ENCODE measurements around the gene ARHGAP9.

ARHGAP9 gene

DNA sequence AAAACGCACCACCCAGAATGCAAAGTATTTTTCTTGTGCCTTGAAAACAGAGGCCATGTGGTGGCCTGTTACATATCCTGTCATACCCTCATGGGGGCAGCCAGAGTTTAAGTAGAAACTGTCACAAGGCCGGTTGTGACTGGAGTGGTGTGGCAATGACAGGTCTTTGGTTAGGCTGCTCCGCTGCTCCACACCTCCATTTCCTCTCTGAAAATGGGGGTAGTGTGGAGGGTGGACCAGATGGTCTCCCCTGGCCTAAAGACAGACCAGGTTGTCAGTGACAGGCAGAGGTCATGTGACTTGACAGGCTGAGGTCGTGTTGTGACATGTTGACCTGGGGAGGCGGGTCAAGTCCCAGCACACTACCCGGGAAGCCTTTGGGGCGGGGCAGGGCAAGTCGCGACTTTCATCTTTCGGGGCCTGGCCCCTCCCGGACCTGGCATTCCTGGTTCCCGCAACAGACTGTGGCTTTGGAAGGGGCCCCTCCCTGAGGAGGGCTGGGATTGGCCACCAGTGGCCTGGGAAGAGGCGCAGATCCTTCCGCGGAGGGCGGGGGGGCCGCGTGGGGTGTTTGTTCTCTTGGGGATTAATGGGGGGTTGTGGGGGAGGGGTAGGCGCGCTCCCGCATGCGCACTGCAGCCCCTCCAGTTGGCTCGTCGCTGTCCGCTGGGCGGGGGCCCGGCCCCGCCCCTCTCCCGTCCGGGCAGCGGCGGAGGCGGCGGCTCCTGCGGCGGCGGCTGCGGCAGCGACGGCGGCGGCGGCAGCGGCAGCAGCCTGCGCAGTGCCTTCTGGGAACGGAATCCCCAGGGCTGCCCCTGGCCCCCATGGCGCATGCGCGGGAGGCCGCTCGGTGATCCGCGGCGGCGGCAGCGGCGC lies 42.6 kb upstream of the ARHGAP9 start, which contains the start of gene MBD6:
MBD6 (plus strand) TSS at position 814 of the 876 bp plus-strand sequence. CDS start 1,480 bp downstream, outside the sequence.
- H3K27me3 ChIP-seq (ENCODE audit: insufficient read depth, low read depth, severe bottlenecking), result no peaks in the 10 kb centered on the region
- TF ChIP-seq, protein P1, sequence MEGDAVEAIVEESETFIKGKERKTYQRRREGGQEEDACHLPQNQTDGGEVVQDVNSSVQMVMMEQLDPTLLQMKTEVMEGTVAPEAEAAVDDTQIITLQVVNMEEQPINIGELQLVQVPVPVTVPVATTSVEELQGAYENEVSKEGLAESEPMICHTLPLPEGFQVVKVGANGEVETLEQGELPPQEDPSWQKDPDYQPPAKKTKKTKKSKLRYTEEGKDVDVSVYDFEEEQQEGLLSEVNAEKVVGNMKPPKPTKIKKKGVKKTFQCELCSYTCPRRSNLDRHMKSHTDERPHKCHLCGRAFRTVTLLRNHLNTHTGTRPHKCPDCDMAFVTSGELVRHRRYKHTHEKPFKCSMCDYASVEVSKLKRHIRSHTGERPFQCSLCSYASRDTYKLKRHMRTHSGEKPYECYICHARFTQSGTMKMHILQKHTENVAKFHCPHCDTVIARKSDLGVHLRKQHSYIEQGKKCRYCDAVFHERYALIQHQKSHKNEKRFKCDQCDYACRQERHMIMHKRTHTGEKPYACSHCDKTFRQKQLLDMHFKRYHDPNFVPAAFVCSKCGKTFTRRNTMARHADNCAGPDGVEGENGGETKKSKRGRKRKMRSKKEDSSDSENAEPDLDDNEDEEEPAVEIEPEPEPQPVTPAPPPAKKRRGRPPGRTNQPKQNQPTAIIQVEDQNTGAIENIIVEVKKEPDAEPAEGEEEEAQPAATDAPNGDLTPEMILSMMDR (IDR thresholded peaks at IDR 0.05; ENCODE audit: low read depth, low read length), result no peak
- H3K36me3 ChIP-seq, result peaks cover 65% of the 10 kb centered on the region
- H3K27ac ChIP-seq, result peak within 1 kb of the TSS; percentile 99
- no peaks in the 10 kb centered on the region for H3K9me3 ChIP-seq (ENCODE audit: severe bottlenecking)
- H3K4me3 ChIP-seq (ENCODE audit: low read depth, low read length), result peak within 1 kb of the TSS; percentile 59
- peak; percentile 98 for DNase-seq

- H3K4me3 ChIP-seq (ENCODE audit: low read depth, low read length), result peak overlapping the region; percentile 51
- H3K27ac ChIP-seq, result peak overlapping the region; percentile 99
- H3K27me3 ChIP-seq (ENCODE audit: insufficient read depth, low read depth, severe bottlenecking), result no peaks in the 10 kb centered on the region
- peak; percentile 74 for DNase-seq
- no peaks in the 10 kb centered on the region for H3K9me3 ChIP-seq (ENCODE audit: severe bottlenecking)
- peaks cover 65% of the 10 kb centered on the region for H3K36me3 ChIP-seq
- TF ChIP-seq, protein P1 (IDR thresholded peaks at IDR 0.05; ENCODE audit: low read depth, low read length), result peak; percentile 46
These were observed 41.9 kb upstream of the ARHGAP9 start for GRCh38 chr12:57521525-57522010.

GRCh38 chr12:57520053-57520818 lies 40.6 kb upstream of the ARHGAP9 start, which contains the start of gene DDIT3:
DDIT3 (minus strand) TSS chr12:57520514; CDS start chr12:57517406, 3,108 bp downstream.
- DNase-seq, result peak; percentile 99
- Histone ChIP-seq H3K9me3 (ENCODE audit: severe bottlenecking) (no peaks in the 10 kb centered on the region), H3K27me3 (ENCODE audit: insufficient read depth, low read depth, severe bottlenecking) (no peaks in the 10 kb centered on the region), H3K36me3 (peaks cover 67% of the 10 kb centered on the region), H3K27ac (peak within 1 kb of the TSS; percentile 99), H3K4me3 (ENCODE audit: low read depth, low read length) (peak within 1 kb of the TSS; percentile 90)
- TF ChIP-seq, protein P1 (IDR thresholded peaks at IDR 0.05; ENCODE audit: low read depth, low read length), result no peak

DNA sequence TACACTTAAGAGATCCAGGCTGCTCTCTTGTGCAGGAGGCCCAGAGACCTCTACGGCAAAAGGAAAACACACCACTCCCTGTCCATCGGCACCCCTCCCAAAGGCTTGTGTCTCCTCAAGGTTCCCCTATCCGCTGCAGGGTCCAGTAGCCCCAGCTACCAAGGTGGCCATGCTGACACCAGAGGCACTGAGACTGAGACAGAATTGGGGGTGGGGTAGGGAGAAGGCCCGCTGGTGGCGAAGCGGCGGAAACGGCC lies 40.1 kb upstream of the ARHGAP9 start:
- peak overlapping the region; percentile 90 for H3K4me3 ChIP-seq (ENCODE audit: low read depth, low read length)
- TF ChIP-seq, protein P1 (IDR thresholded peaks at IDR 0.05; ENCODE audit: low read depth, low read length), result no peak
- H3K36me3 ChIP-seq, result peaks cover 67% of the 10 kb centered on the region
- DNase-seq, result peak; percentile 55
- no peaks in the 10 kb centered on the region for H3K9me3 ChIP-seq (ENCODE audit: severe bottlenecking)
- H3K27ac ChIP-seq, result peak overlapping the region; percentile 97
- H3K27me3 ChIP-seq (ENCODE audit: insufficient read depth, low read depth, severe bottlenecking), result no peaks in the 10 kb centered on the region

- H3K27ac ChIP-seq, result peak overlapping the region; percentile 97
- TF ChIP-seq, protein P1 (IDR thresholded peaks at IDR 0.05; ENCODE audit: low read depth, low read length), result no peak
- H3K9me3 ChIP-seq (ENCODE audit: severe bottlenecking), result no peaks in the 10 kb centered on the region
- peak; percentile 72 for DNase-seq
- peak overlapping the region; percentile 90 for H3K4me3 ChIP-seq (ENCODE audit: low read depth, low read length)
- no peaks in the 10 kb centered on the region for H3K27me3 ChIP-seq (ENCODE audit: insufficient read depth, low read depth, severe bottlenecking)
- peaks cover 67% of the 10 kb centered on the region for H3K36me3 ChIP-seq
These were observed 39.5 kb upstream of the ARHGAP9 start for GRCh38 chr12:57518920-57519795.

Measured in WERI-Rb-1 (cell line).